ENCODE results near the gene FBLIM1. TPM values are rescaled to one million over a fixed set of nuclear protein-coding genes. Genes with fewer than 3 reads are reported as not detected.

The FBLIM1 gene
- total RNA-seq, 2 donors from 2014 or later: 42.5 to 46.2 TPM

- DNase-seq (no peak), ATAC-seq (no peak)
- intact Hi-C loops (cut with DNase I): no loop called here
- TF ChIP-seq, protein P1, sequence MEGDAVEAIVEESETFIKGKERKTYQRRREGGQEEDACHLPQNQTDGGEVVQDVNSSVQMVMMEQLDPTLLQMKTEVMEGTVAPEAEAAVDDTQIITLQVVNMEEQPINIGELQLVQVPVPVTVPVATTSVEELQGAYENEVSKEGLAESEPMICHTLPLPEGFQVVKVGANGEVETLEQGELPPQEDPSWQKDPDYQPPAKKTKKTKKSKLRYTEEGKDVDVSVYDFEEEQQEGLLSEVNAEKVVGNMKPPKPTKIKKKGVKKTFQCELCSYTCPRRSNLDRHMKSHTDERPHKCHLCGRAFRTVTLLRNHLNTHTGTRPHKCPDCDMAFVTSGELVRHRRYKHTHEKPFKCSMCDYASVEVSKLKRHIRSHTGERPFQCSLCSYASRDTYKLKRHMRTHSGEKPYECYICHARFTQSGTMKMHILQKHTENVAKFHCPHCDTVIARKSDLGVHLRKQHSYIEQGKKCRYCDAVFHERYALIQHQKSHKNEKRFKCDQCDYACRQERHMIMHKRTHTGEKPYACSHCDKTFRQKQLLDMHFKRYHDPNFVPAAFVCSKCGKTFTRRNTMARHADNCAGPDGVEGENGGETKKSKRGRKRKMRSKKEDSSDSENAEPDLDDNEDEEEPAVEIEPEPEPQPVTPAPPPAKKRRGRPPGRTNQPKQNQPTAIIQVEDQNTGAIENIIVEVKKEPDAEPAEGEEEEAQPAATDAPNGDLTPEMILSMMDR (IDR thresholded peaks at IDR 0.05): no peak
- TF ChIP-seq POLR2A (IDR thresholded peaks at IDR 0.05): no peak
- no peaks in the 10 kb centered on the region for H3K27me3 ChIP-seq
- H3K36me3 ChIP-seq (replicated peaks in 1 of 2; ENCODE audit: insufficient read depth in 1 of 2, low read depth in 2 of 2): no peaks in the 10 kb centered on the region
- peak overlapping the region in 1 of 4 donors; percentile 37 for H3K27ac ChIP-seq
- H3K4me1 ChIP-seq: peaks cover 63% of the 10 kb centered on the region
- WGBS, 2 donors: 49 to 53% methylated on average over 8 of the region's 8 CpGs
- H3K9me3 ChIP-seq: no peaks in the 10 kb centered on the region
- no peak overlapping the region for H3K4me3 ChIP-seq
These were observed 3.0 kb downstream of the FBLIM1 start for GRCh38 chr1:15761366-15762128.

DNA sequence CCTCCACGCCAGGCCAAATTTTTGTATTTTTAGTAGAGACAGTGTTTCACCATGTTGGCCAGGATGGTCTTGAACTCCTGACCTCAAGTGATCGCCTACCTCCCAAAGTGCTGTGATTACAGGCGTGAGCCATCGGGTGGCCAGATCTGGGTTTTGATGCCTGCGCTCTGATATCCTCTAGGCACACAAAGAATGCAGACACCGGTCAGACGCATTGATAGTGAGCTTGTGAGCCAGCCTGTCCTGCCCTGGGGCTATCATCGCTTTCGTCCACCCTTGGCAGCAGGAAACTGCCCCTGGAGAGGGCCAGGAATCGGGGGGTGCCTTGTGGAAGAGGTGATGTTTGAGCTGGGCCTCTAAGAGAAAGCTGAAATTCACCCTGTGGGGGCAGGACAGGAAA is 4.0 kb downstream of the FBLIM1 start:
- H3K4me3 ChIP-seq: no peak overlapping the region
- intact Hi-C loops (cut with DNase I): no loop called here
- H3K36me3 ChIP-seq (replicated peaks in 1 of 2; ENCODE audit: insufficient read depth in 1 of 2, low read depth in 2 of 2): no peaks in the 10 kb centered on the region
- DNase-seq (no peak), ATAC-seq (no peak)
- no peaks in the 10 kb centered on the region for H3K9me3 ChIP-seq
- peaks cover 55% of the 10 kb centered on the region for H3K4me1 ChIP-seq
- H3K27ac ChIP-seq: no peak overlapping the region
- TF ChIP-seq POLR2A (IDR thresholded peaks at IDR 0.05): no peak
- TF ChIP-seq, protein P1 (IDR thresholded peaks at IDR 0.05): no peak
- 77 to 90% methylated on average over 6 to 10 of the region's 10 CpGs for WGBS, 2 donors
- no peaks in the 10 kb centered on the region for H3K27me3 ChIP-seq

DNA sequence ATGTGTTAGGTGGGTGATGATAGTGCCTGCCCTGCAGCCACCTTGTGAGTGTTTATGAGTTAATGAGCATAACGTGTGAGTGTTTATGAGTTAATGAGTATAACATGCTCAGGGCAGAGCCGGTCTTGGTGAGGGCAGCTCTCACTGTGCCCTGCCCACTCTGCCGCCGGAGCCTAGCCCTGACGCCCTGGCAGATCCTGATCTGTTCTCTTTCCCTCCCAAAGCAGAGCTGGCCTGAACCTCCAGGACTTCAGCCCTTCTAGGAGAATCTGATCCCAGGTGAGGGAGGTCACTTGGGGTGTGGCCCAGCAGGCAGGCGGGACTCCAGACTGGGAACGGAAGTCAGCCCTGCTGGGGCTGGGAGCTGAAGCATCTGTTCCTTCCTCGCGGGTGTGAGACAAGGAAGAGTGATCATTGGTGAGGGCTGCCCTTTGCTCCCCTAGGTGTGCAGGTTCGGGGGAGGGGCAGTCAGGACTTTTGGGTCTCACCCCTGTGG is 5.7 kb downstream of the FBLIM1 start:
- TF ChIP-seq, protein P1 (IDR thresholded peaks at IDR 0.05): no peak
- TF ChIP-seq POLR2A (IDR thresholded peaks at IDR 0.05): peak; percentile 57 to 58 (median 58)
- Histone ChIP-seq H3K27me3 (no peaks in the 10 kb centered on the region), H3K4me3 (no peak overlapping the region), H3K27ac (peak overlapping the region; percentile 77 to 90 (median 87)), H3K4me1 (peaks cover 41% of the 10 kb centered on the region), H3K9me3 (no peaks in the 10 kb centered on the region), H3K36me3 (replicated peaks in 1 of 2; ENCODE audit: insufficient read depth in 1 of 2, low read depth in 2 of 2) (no peaks in the 10 kb centered on the region)
- DNase-seq (peak; percentile 86 to 94 (median 93)), ATAC-seq (peak; percentile 92)
- WGBS, 2 donors: 18 to 25% methylated on average over 6 to 10 of the region's 10 CpGs
- intact Hi-C loops (cut with DNase I): no loop called here

DNA sequence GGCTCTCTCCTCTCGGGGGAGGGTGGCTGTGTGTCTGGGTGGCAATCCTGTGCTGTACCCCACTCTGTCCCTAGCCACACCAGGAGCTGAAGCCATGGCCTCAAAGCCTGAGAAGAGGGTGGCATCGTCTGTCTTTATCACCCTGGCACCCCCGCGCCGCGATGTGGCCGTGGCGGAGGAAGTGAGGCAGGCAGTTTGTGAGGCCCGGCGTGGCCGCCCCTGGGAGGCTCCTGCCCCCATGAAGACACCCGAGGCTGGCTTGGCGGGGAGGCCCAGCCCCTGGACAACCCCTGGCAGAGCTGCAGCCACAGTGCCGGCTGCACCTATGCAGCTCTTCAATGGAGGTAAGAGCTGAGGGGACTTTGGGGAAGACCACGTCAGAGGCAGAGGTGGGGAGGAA is 6.3 kb downstream of the FBLIM1 start:
- Histone ChIP-seq H3K36me3 (replicated peaks in 1 of 2; ENCODE audit: insufficient read depth in 1 of 2, low read depth in 2 of 2) (no peaks in the 10 kb centered on the region), H3K4me3 (no peak overlapping the region), H3K4me1 (peaks cover 35% of the 10 kb centered on the region), H3K27ac (peak overlapping the region; percentile 77 to 90 (median 87)), H3K9me3 (no peaks in the 10 kb centered on the region), H3K27me3 (no peaks in the 10 kb centered on the region)
- DNase-seq (peak in 1 of 4 donors; percentile 37), ATAC-seq (peak; percentile 9)
- no peak for TF ChIP-seq POLR2A (IDR thresholded peaks at IDR 0.05)
- TF ChIP-seq, protein P1 (IDR thresholded peaks at IDR 0.05): no peak
- intact Hi-C loops (cut with DNase I): no loop called here
- 53 to 68% methylated on average over 9 to 15 of the region's 15 CpGs for WGBS, 2 donors
